ENCODE results near the gene ARL4D. TPM values are rescaled to one million over a fixed set of nuclear protein-coding genes. Genes with fewer than 3 reads are reported as not detected.
A peak's percentile ranks its signal among the peaks of the same experiment; 100 is the strongest.

The ARL4D gene
- total RNA-seq, 2 donors from 2014 or later = 2.1 to 3.6 TPM

DNA sequence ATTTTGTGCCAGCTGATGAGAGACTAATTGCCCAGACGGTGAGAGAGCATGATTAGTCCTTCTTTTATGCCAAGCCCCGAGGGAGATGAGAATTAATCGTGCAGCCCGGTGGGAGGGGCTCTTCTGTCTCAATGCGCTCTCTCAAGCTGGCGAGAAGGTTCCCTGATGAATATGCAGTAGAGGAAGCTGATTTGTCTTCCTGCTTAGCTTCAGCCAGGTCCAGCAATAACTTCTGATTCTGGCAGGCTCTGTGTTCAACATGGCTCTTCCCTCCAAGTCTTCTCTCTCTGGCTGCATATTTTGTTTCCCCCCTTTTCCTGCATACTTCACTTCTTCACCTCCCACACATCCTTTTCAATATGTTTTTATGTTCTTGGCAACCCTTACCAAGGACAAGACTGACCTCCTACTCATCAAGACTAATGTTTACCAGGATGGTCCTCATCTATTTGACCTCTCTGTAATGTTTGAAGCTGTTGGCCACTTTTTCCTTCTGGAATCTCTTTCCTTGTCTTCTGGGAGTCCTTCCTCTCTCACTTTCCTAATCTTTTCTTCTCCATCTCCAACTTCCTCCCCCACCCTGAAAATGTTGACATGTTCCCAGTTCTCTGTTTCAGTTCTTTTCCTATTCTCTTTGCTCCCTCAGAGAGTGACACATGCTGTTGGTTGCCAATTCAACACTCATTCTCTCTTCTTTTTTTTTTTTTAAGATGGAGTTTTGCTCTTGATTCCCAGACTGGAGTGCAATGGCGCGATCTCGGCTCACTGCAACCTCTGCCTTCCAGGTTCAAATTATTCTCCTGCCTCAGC lies 33.1 kb downstream of the ARL4D start:
- Mint-ChIP-seq H3K36me3 (no peaks in the 10 kb centered on the region), H3K27ac (no peak overlapping the region)

DNA sequence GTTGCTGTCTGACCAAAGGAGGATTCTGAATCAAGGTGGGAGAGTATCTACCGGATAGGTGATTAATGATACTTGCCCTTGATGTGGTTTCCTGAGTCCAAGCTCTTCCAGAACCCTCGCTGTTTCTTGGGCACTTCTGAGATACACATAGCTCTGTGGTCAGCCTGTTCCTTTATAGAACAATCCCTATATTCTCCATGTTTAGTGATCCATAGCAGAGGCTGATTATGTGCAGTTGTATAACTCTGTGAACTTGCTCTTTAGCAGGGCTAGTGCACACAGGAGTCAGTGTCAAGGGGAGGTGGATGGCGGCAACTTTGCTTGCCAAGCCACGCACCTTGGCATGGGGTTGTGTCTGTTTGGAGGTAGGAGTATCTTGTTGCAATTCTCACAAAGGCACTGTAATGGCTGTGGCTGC lies 36.1 kb downstream of the ARL4D start:
- DNase-seq (ENCODE audit: low spot score in 2 of 2) (no peak), ATAC-seq (no peak)
- Mint-ChIP-seq H3K36me3 (no peaks in the 10 kb centered on the region), H3K9me3 (no peaks in the 10 kb centered on the region), H3K27ac (no peak overlapping the region)

More for the DNA sequence above, 33.1 kb downstream of the ARL4D start:
- ATAC-seq (no peak), DNase-seq (ENCODE audit: low spot score in 2 of 2) (no peak)
- no peaks in the 10 kb centered on the region for H3K9me3 Mint-ChIP-seq

DNA sequence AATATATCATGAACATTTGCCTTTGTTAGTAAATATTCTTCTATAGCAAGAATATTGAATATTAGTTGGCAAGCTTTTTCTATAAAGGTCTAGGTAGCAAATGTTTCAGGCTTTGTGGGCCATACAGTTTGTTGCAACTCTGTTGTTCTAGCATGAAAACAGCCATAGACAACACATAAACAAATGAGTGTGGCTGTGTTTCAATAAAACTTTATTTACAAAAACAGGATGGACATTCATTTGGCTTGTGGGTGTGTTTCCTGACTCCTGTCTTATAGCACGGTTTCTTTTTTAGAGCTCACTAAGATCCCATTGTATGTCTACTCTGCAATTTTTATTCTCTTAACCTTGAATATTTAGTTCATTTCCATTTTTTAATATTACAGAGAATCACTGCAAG lies 39.0 kb downstream of the ARL4D start:
- no peak overlapping the region for H3K27ac Mint-ChIP-seq
- DNase-seq (ENCODE audit: low spot score in 2 of 2) (no peak), ATAC-seq (no peak)
- no peaks in the 10 kb centered on the region for H3K9me3 Mint-ChIP-seq
- H3K36me3 Mint-ChIP-seq = no peaks in the 10 kb centered on the region

DNA sequence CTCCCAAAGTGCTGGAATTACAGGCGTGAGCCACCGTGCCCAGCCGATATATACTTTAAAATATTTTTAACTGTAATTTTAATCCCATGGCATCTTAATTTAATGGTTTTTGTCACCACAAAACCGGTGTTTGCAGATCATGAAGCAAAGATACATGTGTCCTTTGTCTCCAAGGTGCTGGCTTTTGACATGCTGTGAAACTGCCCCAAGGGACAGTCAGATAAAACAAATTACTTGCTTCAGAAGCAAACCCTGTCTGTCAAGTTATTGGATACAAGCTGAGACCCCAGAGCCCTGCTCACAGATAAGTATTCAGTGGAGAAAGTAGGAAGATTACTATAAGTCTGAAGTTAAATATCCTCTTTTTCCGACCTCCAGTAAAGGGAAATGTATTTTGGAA lies 39.8 kb downstream of the ARL4D start:
- no peak for ATAC-seq
- no peak for DNase-seq (ENCODE audit: low spot score in 2 of 2)
- H3K36me3 Mint-ChIP-seq = no peaks in the 10 kb centered on the region
- no peak overlapping the region for H3K27ac Mint-ChIP-seq
- no peaks in the 10 kb centered on the region for H3K9me3 Mint-ChIP-seq

DNA sequence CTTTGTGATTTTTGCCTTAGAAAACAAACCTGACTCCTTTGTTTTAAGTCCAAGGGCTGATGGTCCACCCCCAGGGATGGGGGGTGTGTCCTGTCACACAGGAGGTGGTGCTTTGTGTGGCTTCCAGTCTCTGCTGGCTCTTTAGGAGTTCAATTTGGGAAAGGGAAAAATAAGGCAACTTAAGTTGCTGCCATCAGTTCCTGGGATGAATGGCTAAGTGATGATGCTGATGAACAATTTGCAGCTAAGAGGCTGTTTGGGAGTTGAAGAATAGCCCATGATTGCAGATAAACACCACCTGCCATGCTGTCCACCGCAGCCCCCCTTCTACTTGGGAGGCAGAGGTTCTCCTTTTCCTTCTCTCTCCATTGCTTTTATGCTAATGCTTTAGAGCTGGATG lies 40.2 kb downstream of the ARL4D start:
- ATAC-seq (no peak), DNase-seq (ENCODE audit: low spot score in 2 of 2) (no peak)
- Mint-ChIP-seq H3K36me3 (no peaks in the 10 kb centered on the region), H3K27ac (no peak overlapping the region), H3K9me3 (no peaks in the 10 kb centered on the region)

DNA sequence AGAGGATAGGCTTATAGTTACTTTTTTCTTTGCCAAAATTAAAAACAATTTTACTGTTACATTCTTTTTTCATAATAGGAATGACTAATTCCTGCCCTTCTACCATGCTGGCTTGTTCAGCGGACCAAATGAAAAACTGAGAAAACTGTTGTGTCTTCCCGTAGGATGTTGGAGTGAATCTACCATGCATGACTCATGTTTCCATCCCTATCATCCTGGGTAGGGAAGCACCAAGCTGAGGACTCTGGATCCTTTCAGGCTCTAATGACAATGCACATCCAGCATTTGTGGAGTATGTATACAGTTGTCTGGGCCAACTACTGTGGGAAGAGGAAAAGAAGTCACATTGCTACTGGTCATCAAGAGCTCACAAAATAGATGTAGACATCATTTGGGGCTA lies 43.9 kb downstream of the ARL4D start:
- Mint-ChIP-seq H3K9me3 (no peaks in the 10 kb centered on the region), H3K27ac (no peak overlapping the region), H3K36me3 (no peaks in the 10 kb centered on the region)
- DNase-seq (ENCODE audit: low spot score in 2 of 2) = no peak
- ATAC-seq = no peak

DNA sequence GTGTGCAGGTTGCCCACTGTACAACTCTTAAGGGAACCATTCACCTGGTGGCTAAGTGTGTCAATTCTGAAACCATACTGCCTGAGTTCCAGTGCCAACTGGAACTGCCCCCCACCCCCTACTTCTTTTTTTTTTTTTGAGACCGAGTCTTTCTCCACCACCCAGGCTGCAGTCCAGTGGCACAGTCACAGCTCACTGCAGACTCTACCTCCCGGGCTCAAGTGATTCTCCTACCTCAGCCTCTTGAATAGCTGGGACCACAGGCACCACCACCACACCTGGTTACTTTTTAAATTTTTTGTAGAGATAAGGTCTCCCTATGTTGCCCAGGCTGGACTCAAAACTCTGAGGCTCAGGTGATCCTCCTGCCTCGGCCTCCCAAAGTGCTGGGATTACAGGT lies 44.6 kb downstream of the ARL4D start:
- no peak for DNase-seq (ENCODE audit: low spot score in 2 of 2)
- ATAC-seq = no peak
- no peaks in the 10 kb centered on the region for H3K9me3 Mint-ChIP-seq
- no peak overlapping the region for H3K27ac Mint-ChIP-seq
- H3K36me3 Mint-ChIP-seq = no peaks in the 10 kb centered on the region

DNA sequence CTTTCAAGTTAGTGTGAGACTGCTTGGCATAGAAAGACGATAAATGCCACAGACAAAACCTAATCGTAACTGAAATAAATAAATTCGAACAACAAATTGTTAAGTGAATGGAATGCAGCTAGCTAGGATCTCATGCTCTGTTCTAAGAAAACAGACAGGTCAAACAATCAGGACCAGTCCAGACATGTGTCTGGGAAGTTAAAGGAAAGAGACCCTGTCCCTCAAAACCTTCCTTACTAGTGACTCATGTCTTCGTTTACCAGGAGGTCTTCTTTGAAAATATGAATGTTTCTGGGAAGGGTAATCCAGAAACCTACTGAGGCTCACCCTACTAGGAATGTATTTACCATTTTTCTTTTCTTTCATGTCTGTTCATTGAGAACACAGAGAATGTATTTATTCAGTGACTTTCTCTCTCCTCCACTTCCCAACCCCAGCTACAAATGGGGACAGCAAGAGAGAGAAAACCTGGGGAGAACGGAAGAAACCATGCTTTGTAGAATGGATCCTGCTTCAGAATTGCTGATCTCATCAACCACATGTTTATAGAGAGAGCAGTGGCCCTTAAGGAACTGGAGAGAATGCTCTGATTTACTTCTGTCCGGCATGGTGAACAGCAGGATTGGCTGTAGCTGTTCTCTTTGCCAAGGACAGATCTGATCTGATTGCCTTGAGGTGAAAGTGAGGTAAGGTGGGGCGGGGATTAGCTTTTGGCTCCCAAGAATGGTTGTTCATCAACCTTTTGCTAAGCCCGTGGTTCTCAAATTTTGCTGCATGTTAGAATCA lies 45.6 kb downstream of the ARL4D start:
- Mint-ChIP-seq H3K36me3 (no peaks in the 10 kb centered on the region), H3K27ac (peak overlapping the region in 1 of 2 donors; percentile 6), H3K9me3 (no peaks in the 10 kb centered on the region)
- DNase-seq (ENCODE audit: low spot score in 2 of 2) (no peak), ATAC-seq (no peak)

DNA sequence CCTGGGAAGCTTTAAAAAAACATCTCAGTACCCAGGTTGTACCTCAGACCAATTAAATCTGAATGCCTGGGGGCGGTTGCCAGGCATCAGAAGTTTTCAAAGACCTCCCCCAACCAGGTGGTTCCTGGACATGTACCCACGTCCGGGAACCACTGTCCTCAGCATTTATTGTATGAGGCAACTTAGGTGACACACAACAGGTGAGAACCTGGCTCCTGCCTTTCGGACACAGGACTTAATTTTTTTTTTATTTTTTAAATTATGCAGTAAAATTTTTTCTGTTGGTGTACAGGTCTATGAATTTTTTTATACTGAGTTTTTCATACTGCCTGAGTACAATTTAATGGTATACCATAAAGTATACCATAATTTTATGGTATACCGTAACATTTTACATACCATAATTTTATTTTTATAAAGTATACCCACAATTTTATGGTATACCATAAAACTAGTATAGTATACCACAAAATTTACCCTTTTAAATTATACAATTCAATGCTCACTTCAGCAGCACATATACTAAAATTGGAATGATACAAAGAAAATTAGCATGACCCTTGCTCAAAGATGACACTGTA lies 46.3 kb downstream of the ARL4D start:
- no peak for DNase-seq (ENCODE audit: low spot score in 2 of 2)
- Mint-ChIP-seq H3K27ac (no peak overlapping the region), H3K36me3 (no peaks in the 10 kb centered on the region)

DNA sequence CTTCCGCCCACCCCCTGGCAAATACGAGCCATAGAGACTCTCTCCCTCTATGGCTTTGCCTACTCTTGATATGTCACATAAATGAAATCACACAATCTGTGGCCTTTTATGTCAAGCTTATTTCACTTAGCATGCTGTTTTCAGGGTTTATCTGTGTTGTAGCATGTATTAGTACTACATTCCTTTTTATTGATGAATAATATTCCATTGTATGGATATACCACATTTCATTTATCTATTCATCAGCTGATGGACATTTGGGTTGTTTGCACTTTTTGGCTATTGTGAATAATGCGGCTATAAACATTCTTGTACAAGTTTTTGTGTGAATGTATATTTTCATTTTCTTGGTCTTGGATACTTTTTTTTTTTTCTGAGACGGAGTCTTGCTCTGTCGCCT lies 48.0 kb downstream of the ARL4D start:
- H3K27ac Mint-ChIP-seq = no peak overlapping the region
- DNase-seq (ENCODE audit: low spot score in 2 of 2) = no peak
- H3K9me3 Mint-ChIP-seq = no peaks in the 10 kb centered on the region
- H3K36me3 Mint-ChIP-seq = no peaks in the 10 kb centered on the region
- ATAC-seq = no peak

More for the DNA sequence above, 46.3 kb downstream of the ARL4D start:
- no peaks in the 10 kb centered on the region for H3K9me3 Mint-ChIP-seq
- ATAC-seq = no peak

DNA sequence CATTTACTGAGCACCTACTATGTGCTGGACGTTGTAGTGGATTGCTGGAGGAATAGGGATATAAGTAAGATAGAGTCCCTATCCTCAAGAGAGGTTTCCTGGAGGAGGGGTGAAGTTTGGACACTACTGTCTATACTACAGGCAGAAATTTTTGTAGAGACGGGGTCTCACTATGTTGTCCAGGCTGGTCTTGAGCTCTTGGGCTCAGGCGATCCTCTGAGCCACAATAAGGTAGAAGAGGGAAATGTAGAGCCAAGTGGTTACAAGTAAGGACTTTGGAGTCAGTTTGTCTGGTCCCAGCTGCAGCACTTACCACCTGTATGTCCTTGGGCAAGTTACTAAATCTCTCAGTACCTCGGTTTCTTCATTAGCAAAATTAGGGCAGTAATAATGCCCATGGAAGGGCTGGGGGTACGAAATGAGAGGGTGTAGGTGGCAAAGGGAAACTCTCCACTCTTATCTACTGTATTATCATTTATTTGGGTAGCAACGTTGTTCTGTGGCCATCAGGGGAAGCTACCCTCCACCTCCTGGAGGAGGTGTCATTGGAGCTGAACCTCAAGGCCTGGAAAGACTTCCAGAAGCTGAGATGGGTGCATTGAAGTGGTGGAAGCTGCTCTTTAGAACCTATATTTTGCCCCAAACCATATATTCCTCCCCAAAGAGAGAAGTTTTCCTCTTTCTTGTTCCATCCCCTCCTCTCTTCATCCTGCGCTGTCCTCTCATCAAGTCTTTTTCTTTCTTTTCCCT lies 50.1 kb downstream of the ARL4D start:
- DNase-seq (ENCODE audit: low spot score in 2 of 2) (no peak), ATAC-seq (no peak)
- no peaks in the 10 kb centered on the region for H3K9me3 Mint-ChIP-seq
- no peaks in the 10 kb centered on the region for H3K36me3 Mint-ChIP-seq
- no peak overlapping the region for H3K27ac Mint-ChIP-seq

DNA sequence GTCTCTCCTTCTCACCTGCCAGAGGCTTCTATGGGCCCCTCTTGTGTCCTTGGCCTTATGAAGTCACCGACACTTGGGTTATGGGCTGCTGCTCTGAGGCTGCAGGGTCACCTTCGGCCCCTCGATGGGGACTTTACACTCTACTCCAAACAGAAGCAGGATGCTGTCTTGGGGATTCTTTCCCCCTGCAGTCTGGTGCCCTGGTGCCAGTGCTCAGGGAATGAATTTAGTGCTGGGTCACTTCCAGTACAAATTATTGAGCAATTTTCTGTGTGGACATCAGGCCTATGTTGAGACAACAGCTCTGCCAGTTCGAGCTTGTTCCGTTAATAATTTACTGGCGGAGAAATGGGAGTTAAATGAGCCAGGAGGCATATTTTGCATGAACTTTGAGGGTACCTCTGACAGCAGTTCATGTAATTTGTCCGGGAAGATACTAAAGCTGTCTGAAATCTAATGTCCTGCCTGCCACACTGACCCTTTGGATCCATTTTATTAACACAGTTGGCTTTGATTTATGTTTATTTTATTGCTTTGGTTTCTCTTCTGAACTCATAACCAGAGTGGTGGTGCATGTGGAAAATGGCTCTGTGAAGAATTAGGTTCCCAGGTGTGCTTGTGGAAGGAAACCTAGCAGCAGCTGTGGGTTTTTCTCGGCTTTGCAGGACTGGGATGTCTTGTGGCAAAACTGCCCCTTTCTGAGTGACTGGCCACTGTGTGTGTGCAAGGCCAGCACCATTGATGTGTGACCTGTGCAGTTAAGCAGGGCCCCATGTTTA lies 50.9 kb downstream of the ARL4D start:
- Mint-ChIP-seq H3K9me3 (no peaks in the 10 kb centered on the region), H3K27ac (no peak overlapping the region), H3K36me3 (no peaks in the 10 kb centered on the region)
- ATAC-seq (no peak), DNase-seq (ENCODE audit: low spot score in 2 of 2) (no peak)

Other genes with a start within 250 kb of the ARL4D start
- 10 to 100 TPM; 56.7 to 89.2 TPM for gene NBR1, start 227.8 kb upstream of the ARL4D start, total RNA-seq
- gene TMEM106A, start 187.1 kb upstream of the ARL4D start, total RNA-seq = 10 to 100 TPM; 11.9 to 17.0 TPM
- gene CCDC200, start 170.4 kb upstream of the ARL4D start, total RNA-seq = under 1 TPM in 1 of 2 donors, not detected in 1; 0.48 TPM
- 1,000 to 10,000 TPM; 5,470 to 5,569 TPM for gene RNU2-1, start 165.0 kb upstream of the ARL4D start, total RNA-seq
- gene DHX8, start 85.0 kb downstream of the ARL4D start, total RNA-seq = 10 to 100 TPM; 42.6 to 71.0 TPM
- gene ETV4, start 147.3 kb downstream of the ARL4D start, total RNA-seq = 1 to 10 TPM in 1 of 2 donors, under 1 TPM in 1; 0.32 to 2.2 TPM

Measured in activated naive CD4-positive, alpha-beta T cell treated with anti-CD3 and anti-CD28 coated beads, Interleukin-2, amount 50 U/mL, for 72 hours (primary cell).